GM19025 (cell line): ENCODE data around the gene FHIP1B.
A peak's percentile ranks its signal among the peaks of the same experiment; 100 is the strongest.
"Not testable (repeated sequence)": the region's sequence is repeated elsewhere in the genome, so short reads cannot be mapped to it uniquely, and the experiment has no call there.

ENCODE experiments used
- ATAC-seq: cut with Tn5 transposase; IDR thresholded peaks from one replicate; pipeline ENCODE4 v1.9.1; 2021; ENCODE audit warnings: mild to moderate bottlenecking, low read depth, moderate library complexity; ENCODE audit not compliant: unreplicated experiment

FHIP1B gene

GRCh38 chr11:6234387-6235107 lies at the start of gene FHIP1B:
FHIP1B (minus strand) TSS chr11:6234636; CDS start chr11:6224516, 10,120 bp downstream.
- ATAC-seq = peak; percentile 96

- ATAC-seq = no peak
Observed at GRCh38 chr11:6283453-6284023, 49.1 kb upstream of the FHIP1B start.

- not testable (repeated sequence) for ATAC-seq
Observed at GRCh38 chr11:6280809-6281208, 46.4 kb upstream of the FHIP1B start.

DNA sequence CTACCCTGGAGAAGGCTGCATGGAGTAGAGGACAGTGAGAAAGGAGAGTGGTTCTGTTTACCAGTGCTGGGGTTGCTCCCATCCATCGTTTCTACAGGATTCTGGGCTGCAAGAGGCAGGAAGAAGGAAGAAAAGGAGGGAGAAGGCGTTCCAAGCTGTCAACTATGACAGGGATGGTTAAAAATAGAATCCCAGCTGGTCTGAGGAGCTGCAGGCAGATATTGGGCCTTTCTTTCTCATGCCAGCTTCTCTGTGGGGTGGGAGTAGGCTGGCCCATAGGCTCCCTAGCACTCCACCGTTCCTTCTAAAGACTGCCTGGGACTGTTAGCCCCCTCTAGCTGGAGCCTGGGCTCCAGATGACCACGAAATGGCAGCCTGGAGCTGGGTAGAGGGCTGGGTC lies 38.8 kb upstream of the FHIP1B start:
- ATAC-seq = no peak

DNA sequence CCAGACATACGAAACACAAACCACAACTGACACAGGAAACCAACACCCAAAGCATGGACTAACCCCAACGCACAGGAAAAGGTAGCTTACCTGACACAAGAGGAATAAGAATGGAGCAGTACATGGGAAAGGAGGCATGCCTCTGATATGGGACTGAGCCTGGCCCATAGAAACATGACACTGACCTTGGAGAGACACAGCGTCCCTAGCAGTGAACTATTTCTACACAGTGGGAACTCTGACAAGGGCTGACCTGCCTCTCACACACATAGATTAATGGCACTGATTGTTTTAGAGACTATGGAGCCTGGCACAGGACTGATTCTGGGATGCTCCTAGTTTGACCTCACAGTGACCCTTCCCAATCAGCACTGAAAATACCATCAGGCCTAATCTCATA lies 37.2 kb upstream of the FHIP1B start:
- no peak for ATAC-seq

GRCh38 chr11:6270584-6271246 lies 36.3 kb upstream of the FHIP1B start:
- ATAC-seq = no peak

- ATAC-seq = no peak
Observed at GRCh38 chr11:6269994-6270393, 35.6 kb upstream of the FHIP1B start.

DNA sequence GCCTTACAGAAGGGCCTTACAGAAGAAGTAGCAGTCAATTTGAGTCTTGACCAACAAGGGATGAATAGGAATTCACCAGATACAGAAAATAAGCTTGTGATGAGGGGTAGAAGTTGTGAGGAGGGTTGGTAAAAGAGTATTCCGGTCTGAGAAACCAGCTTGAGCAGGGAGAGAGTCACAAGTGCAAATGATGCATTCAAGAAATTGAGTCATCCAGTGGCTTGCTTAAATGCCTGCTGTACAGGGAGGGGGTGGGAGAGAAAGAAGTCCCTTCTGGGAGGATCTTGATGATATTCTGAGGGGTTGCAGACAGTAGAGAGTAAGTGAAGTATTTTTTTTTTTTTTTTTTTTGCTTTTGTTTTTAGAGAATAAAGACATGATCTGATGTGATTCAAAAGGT lies 34.4 kb upstream of the FHIP1B start:
- ATAC-seq = no peak

- no peak for ATAC-seq
Observed at GRCh38 chr11:6263662-6264061, 29.2 kb upstream of the FHIP1B start.

DNA sequence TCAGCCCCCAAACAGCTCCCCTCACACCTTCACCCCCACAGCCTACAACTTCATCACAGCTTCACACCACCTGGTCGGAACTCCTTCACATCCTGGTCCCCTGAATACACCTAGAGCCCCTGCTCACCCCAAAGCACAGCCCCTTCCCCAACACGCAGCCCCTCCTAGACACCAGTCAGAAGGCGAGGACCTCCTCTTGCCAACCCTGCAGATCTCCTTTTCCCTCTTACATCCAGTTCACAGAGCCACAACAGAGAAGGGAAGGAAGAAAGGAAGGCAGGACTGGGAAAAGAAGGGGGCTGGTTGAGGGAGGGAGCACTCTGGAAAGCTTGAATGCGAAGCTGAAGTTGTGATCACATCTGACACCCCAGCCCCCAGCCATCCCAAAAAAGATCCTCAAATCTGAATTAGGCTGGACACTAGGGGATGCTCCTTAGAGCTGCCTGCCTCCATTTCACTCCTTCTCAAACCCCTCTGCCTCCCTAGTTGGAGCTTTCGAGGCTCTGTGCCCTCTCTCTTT lies 25.8 kb upstream of the FHIP1B start:
- ATAC-seq = no peak

GRCh38 chr11:6258571-6259081 lies 24.2 kb upstream of the FHIP1B start:
- ATAC-seq = no peak

DNA sequence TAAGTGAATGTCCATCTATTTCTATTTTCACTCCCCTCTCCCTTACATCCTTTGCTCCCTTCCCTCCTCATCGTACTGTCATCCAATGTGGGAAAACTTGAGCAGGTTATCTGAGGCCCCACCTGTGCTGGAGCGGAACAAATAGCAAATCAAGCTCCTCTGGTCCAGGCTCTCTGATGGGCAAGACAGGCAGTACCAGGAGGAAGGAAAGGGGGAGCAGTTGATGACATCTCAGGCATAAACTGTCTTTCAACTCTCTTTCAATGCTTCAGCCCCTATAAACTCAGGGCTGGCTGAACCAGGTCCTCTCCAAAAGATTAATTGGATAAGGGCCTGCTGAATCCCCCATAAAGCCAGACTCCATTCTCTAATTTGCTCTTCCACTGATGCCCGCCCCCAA lies 23.7 kb upstream of the FHIP1B start:
- ATAC-seq = no peak

DNA sequence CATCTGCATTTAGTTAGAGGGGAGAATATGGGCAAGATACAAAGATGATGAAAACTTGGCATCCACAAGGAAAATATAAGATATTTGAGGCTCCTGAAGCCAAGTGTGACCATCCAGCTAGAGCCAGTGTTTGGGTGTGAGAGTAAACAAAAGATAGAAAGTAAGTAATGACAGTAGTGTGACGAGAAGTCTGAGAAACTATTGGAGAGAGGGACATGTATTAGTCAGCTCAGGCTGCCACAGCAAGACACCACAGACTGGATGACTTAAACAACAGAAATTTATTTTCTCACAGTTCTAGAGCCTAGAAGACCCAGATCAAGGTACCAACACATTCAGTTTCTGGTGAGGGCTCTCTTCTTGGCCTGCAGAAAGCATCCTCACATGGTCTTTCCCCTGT lies 18.8 kb upstream of the FHIP1B start:
- no peak for ATAC-seq

- no peak for ATAC-seq
Observed at GRCh38 chr11:6251990-6252473, 17.6 kb upstream of the FHIP1B start.

GRCh38 chr11:6251120-6251733 lies 16.8 kb upstream of the FHIP1B start:
- no peak for ATAC-seq

- ATAC-seq = no peak
Observed at GRCh38 chr11:6249770-6250555, 15.5 kb upstream of the FHIP1B start.

DNA sequence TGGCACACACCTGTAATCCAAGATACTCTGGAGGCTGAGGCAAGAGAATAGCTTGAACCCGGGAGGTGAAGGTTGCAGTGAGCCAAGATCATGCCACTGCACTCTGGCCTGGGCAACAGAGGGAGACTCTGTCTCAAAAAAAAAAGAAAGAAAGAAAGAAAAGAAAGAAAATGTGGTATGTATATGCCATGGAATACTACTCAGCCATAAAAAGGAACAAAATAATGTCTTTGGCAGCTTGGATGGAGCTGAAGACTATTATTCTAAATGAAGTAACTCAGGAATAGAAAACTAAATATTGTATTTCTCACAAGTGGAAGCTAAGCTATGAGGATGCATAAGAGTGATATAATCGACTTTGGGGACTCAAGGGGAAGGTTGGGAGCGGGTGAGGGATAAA lies 14.5 kb upstream of the FHIP1B start:
- not testable (repeated sequence) for ATAC-seq

GRCh38 chr11:6248248-6248647 lies 13.8 kb upstream of the FHIP1B start:
- ATAC-seq = no peak

DNA sequence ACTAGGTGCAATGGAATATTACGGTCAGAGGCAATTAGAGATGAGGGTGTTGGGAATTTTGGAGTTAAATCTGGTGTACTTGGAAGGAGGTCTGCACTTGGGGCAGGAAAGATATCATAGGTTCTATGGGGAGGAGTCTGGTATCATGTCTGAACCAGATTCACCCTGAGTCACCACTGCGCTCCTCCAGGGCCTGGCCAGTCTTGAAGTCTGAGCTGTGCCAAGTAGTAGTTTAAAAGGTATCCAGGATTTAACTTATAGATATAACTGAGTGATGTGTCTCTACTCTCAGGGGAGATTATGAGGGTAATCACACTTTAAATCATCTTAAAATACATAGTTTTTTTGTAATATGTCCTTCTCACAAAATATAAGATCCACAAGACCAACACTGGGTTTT lies 11.1 kb upstream of the FHIP1B start:
- no peak for ATAC-seq

DNA sequence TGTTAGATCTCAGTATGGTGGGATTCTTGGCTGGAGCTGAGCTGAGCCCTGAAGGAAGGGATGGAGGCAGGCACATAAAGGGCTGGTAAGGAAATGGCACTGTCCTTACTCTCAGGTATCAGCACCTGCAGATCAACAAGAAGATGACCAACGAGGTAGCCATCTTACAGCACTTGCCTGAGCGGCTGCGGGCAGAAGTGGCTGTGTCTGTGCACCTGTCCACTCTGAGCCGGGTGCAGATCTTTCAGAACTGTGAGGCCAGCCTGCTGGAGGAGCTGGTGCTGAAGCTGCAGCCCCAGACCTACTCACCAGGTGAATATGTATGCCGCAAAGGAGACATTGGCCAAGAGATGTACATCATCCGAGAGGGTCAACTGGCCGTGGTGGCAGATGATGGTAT lies 6.9 kb upstream of the FHIP1B start:
- no peak for ATAC-seq
